Stimulated activated CD4-positive, alpha-beta T cell treated with anti-CD3 and anti-CD28 coated beads, Interleukin-1b, Interleukin-23, amount 100 ng/mL, for 4 hours (primary cell): ENCODE measurements around the gene ZNF331.
"Not testable (repeated sequence)": the region's sequence is repeated elsewhere in the genome, so short reads cannot be mapped to it uniquely, and the experiment has no call there.

Source experiments
- DNase-seq, 2 donors: peaks; one replicate each; pipeline ENCODE4 v3.0.0-alpha.2; 2020; ENCODE audit warnings: low read depth in 2 of 2

The ZNF331 gene

GRCh38 chr19:53537521-53538377 lies at the start of gene ZNF331:
TSS of gene ZNF331 (plus strand) at chr19:53538145. CDS start at chr19:53569377, 31,232 bp downstream.
- DNase-seq: peak; percentile 79 to 80

- DNase-seq: no peak
Observed at GRCh38 chr19:53492153-53492552, 45.8 kb upstream of the ZNF331 start.

- not testable (repeated sequence) for DNase-seq
Observed at GRCh38 chr19:53497311-53498023, 40.5 kb upstream of the ZNF331 start.

GRCh38 chr19:53498024-53498395 lies 39.9 kb upstream of the ZNF331 start:
- not testable (repeated sequence) for DNase-seq

- DNase-seq: not testable (repeated sequence)
Observed at GRCh38 chr19:53503151-53503550, 34.8 kb upstream of the ZNF331 start.

GRCh38 chr19:53503671-53504364 lies 34.1 kb upstream of the ZNF331 start:
- not testable (repeated sequence) for DNase-seq

GRCh38 chr19:53504365-53504703 lies 33.6 kb upstream of the ZNF331 start:
- DNase-seq: not testable (repeated sequence)

GRCh38 chr19:53504885-53505284 lies 33.1 kb upstream of the ZNF331 start:
- no peak for DNase-seq

- no peak for DNase-seq
Observed at GRCh38 chr19:53506728-53507127, 31.2 kb upstream of the ZNF331 start.

GRCh38 chr19:53507523-53508442 lies 30.2 kb upstream of the ZNF331 start:
- no peak for DNase-seq

- no peak for DNase-seq
Observed at GRCh38 chr19:53509443-53509842, 28.5 kb upstream of the ZNF331 start.

GRCh38 chr19:53509845-53510244 lies 28.1 kb upstream of the ZNF331 start:
- no peak for DNase-seq

GRCh38 chr19:53511357-53511756 lies 26.6 kb upstream of the ZNF331 start:
- DNase-seq: no peak

GRCh38 chr19:53511933-53512374 lies 26.0 kb upstream of the ZNF331 start:
- peak in 1 of 2 donors; percentile 26 for DNase-seq

- not testable (repeated sequence) for DNase-seq
Observed at GRCh38 chr19:53515047-53515446, 22.9 kb upstream of the ZNF331 start.

- no peak for DNase-seq
Observed at GRCh38 chr19:53517114-53517741, 20.7 kb upstream of the ZNF331 start.

GRCh38 chr19:53518121-53518520 lies 19.8 kb upstream of the ZNF331 start:
- DNase-seq: no peak

- no peak for DNase-seq
Observed at GRCh38 chr19:53518716-53519115, 19.2 kb upstream of the ZNF331 start.

- no peak for DNase-seq
Observed at GRCh38 chr19:53519446-53519845, 18.5 kb upstream of the ZNF331 start.

GRCh38 chr19:53520163-53520546 lies 17.8 kb upstream of the ZNF331 start:
- no peak for DNase-seq
